ENCODE results near the gene BUD13.

GRCh38 chr11:116730601-116731000 is 42.2 kb downstream of the BUD13 start:
- no peak for TF ChIP-seq CTCF (IDR thresholded peaks at IDR 0.05)
- TF ChIP-seq POLR2A (IDR thresholded peaks at IDR 0.05), result no peak
- no peak for TF ChIP-seq POLR2AphosphoS5 (IDR thresholded peaks at IDR 0.05; ENCODE audit: insufficient read depth in 1 of 2, low read depth in 1 of 2)

Measured in vagina (tissue), 2 donors.